HepG2 (cell line): Measurements from ENCODE around the gene PPHLN1. TPM values are rescaled to one million over a fixed set of nuclear protein-coding genes. Genes with fewer than 3 reads are reported as not detected.

Experiments
- CEBPB ChIP-seq: IDR thresholded peaks from 2 replicates; pipeline ENCODE4 v1.6.1; 2011; ENCODE audit warnings: low read depth, low read length, improper control_type of control experiment, borderline replicate concordance
- DNMT1 ChIP-seq: sonication (generic); formaldehyde crosslinking; IDR thresholded peaks from 2 replicates; pipeline ENCODE4 v1.5.1; 2020; ENCODE audit warnings: mild to moderate bottlenecking, missing genetic modification reagents
- KLF12 ChIP-seq: sonication (generic); formaldehyde crosslinking; IDR thresholded peaks from 2 replicates; pipeline ENCODE4 v1.4.0; 2020; ENCODE audit warnings: missing genetic modification reagents, borderline replicate concordance
- NAIF1 ChIP-seq: sonication (generic); formaldehyde crosslinking; IDR thresholded peaks from 2 replicates; pipeline ENCODE4 v1.5.0; 2020; ENCODE audit warnings: mild to moderate bottlenecking, missing genetic modification reagents, borderline replicate concordance
- NFKB2 ChIP-seq: sonication (generic); formaldehyde crosslinking; IDR thresholded peaks from 2 replicates; pipeline ENCODE4 v1.4.0; 2020; ENCODE audit warnings: missing genetic modification reagents, borderline replicate concordance
- PPARG ChIP-seq: conservative IDR thresholded peaks from 2 replicates; pipeline ENCODE4 v1.6.1; 2016; ENCODE audit warnings: missing biosample characterization, missing genetic modification reagents
- REXO4 ChIP-seq: sonication (generic); formaldehyde crosslinking; IDR thresholded peaks from 2 replicates; pipeline ENCODE4 v1.8.0; 2022; ENCODE audit warnings: missing genetic modification reagents, mild to moderate bottlenecking, borderline replicate concordance
- STAT5B ChIP-seq: sonication (generic); formaldehyde crosslinking; IDR thresholded peaks from 2 replicates; pipeline ENCODE4 v1.4.0; 2020; ENCODE audit warnings: missing genetic modification reagents
- TEAD3 ChIP-seq: optimal IDR thresholded peaks from 2 replicates; pipeline ENCODE3; 2016; ENCODE audit warnings: borderline replicate concordance
- TOE1 ChIP-seq: sonication (generic); formaldehyde crosslinking; IDR thresholded peaks from 2 replicates; pipeline ENCODE4 v1.4.0; 2020; ENCODE audit warnings: mild to moderate bottlenecking, missing genetic modification reagents
- TSC22D2 ChIP-seq: sonication (generic); formaldehyde crosslinking; IDR thresholded peaks from 2 replicates; pipeline ENCODE4 v1.5.1; 2020; ENCODE audit warnings: missing genetic modification reagents, mild to moderate bottlenecking, borderline replicate concordance
- ZFP82 ChIP-seq: sonication (generic); formaldehyde crosslinking; IDR thresholded peaks from 2 replicates; pipeline ENCODE4 v1.5.1; 2020; ENCODE audit warnings: mild to moderate bottlenecking, missing genetic modification reagents, borderline replicate concordance
- ZNF10 ChIP-seq: sonication (generic); formaldehyde crosslinking; IDR thresholded peaks from 2 replicates; pipeline ENCODE4 v1.4.0; 2020; ENCODE audit warnings: mild to moderate bottlenecking, low read depth, missing genetic modification reagents, borderline replicate concordance
- ZNF282 ChIP-seq: fragments of 450-650 bp; IDR thresholded peaks from 2 replicates; pipeline ENCODE4 v1.6.1; 2018; ENCODE audit not compliant: partially characterized antibody
- ZNF33B ChIP-seq: sonication (generic); formaldehyde crosslinking; IDR thresholded peaks from 2 replicates; pipeline ENCODE4 v1.5.1; 2020; ENCODE audit warnings: mild to moderate bottlenecking, missing genetic modification reagents
- ZNF629 ChIP-seq: sonication (generic); formaldehyde crosslinking; conservative IDR thresholded peaks from 2 replicates; pipeline ENCODE4 v1.5.0; 2020; ENCODE audit warnings: missing genetic modification reagents
- ZNF749 ChIP-seq: sonication (generic); formaldehyde crosslinking; IDR thresholded peaks from 2 replicates; pipeline ENCODE4 v1.8.0; 2022; ENCODE audit warnings: mild to moderate bottlenecking, missing genetic modification reagents, moderate library complexity, borderline replicate concordance
- ZNF790 ChIP-seq: sonication (generic); formaldehyde crosslinking; IDR thresholded peaks from 2 replicates; pipeline ENCODE4 v1.8.0; 2022; ENCODE audit warnings: missing genetic modification reagents, mild to moderate bottlenecking, borderline replicate concordance
- ZNF850 ChIP-seq: sonication (generic); formaldehyde crosslinking; conservative IDR thresholded peaks from 2 replicates; pipeline ENCODE4 v1.9.0; 2021; ENCODE audit warnings: mild to moderate bottlenecking, missing genetic modification reagents
- polyA plus RNA-seq, 8 experiments: library from polyadenylated mRNA; depleted of rRNA in 3 of 8; stranded (reverse) in 7 of 8; unstranded in 1 of 8; fragments of >200 nt; fragmentation: Illumina TruSeq in 4 of 8; extraction: Trizol in 4 of 8; gene quantifications; 2 replicates each; pipeline versions ENCODE4 v1.2.1 to v1.2.3, GENCODE V29; 2011 to 2016; ENCODE audit warnings: low read depth in 4 of 8, missing spikeins in 1 of 8, mixed read lengths in 1 of 8; ENCODE audit not compliant: insufficient read depth in 1 of 8
- total RNA-seq, 5 experiments: library from RNA; depleted of rRNA; stranded (reverse); fragments of >200 nt; fragmentation: Illumina TruSeq; extraction: Trizol; gene quantifications; 2 replicates each; pipeline ENCODE4 v1.2.3, GENCODE V29; 2016; ENCODE audit warnings: low read depth in 1 of 5
- TF ChIP-seq, protein P1 (sequence below): sonication (generic); formaldehyde crosslinking; IDR thresholded peaks from 2 replicates; pipeline ENCODE4 v1.5.0; 2020; ENCODE audit warnings: mild to moderate bottlenecking, low read depth, missing genetic modification reagents, borderline replicate concordance
- TF ChIP-seq, protein P2 (sequence below): sonication (generic); formaldehyde crosslinking; IDR thresholded peaks from 2 replicates; pipeline ENCODE4 v1.5.0; 2020; ENCODE audit warnings: mild to moderate bottlenecking, missing genetic modification reagents, borderline replicate concordance
- TF ChIP-seq, protein P3 (sequence below): sonication (generic); formaldehyde crosslinking; IDR thresholded peaks from 2 replicates; pipeline ENCODE4 v1.5.0; 2020; ENCODE audit warnings: missing genetic modification reagents

The PPHLN1 gene
- total and polyA plus RNA-seq, 2 of the 13 experiments (the other 11 are each of a cell fraction or from before 2014, with no cell fraction given) = 43.4 to 66.0 TPM

DNA sequence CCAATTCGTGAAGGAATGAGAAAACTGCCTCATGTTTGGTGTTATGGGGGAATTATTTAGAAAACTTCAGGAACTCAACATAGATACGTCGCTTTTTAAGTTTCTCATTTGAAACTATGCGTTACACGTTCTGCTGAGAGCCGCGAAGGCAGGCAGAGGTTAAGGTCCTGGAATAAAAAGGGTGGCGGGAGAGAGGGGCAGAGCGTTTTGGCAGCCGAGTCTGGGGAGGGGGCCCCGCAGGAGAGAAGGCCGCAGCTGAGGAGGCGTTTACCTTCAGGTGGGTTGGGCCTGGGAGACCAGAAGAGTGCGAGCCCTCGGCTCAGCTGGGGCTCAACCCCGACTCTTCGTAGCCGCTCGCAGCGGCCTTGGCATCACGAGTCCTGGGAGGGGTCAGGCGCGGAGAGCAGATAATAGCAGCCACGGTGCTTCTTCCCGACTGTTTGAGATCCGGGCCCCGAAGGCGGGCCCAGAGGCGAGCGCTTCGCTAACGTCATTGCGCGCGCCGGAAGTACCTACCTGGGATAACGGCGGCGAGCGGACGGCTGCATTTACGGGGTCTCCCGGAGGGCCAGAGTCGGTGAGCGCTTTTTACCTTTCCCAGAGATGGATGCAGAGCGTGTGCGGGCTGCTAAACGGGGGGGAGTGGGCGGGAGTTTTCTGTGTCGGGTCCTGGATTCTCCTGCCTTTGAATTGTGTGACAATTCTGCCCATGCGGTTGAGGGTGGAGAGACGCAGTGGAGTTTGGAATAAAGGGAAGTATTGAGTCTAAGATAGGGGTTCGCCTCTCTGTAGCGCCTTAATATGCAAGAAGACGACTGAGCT is at the start of gene PPHLN1, which contains the start of gene ZCRB1 (continued):
- no peak for TF ChIP-seq REXO4
- no peak for TF ChIP-seq ZNF749
- no peak for TF ChIP-seq ZNF33B (CRISPR knock-in tag)
- peak; percentile 49; the same call in 1 of the 2 replicates for TF ChIP-seq NFKB2 (CRISPR knock-in tag)
- no peak for TF ChIP-seq TEAD3 (CRISPR knock-in tag)
- no peak for TF ChIP-seq ZNF850 (CRISPR knock-in tag)
- no peak for TF ChIP-seq CEBPB
- TF ChIP-seq, protein P1, sequence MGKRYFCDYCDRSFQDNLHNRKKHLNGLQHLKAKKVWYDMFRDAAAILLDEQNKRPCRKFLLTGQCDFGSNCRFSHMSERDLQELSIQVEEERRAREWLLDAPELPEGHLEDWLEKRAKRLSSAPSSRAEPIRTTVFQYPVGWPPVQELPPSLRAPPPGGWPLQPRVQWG (CRISPR knock-in tag) = no peak
- no peak for TF ChIP-seq ZNF629
- TF ChIP-seq, protein P2, sequence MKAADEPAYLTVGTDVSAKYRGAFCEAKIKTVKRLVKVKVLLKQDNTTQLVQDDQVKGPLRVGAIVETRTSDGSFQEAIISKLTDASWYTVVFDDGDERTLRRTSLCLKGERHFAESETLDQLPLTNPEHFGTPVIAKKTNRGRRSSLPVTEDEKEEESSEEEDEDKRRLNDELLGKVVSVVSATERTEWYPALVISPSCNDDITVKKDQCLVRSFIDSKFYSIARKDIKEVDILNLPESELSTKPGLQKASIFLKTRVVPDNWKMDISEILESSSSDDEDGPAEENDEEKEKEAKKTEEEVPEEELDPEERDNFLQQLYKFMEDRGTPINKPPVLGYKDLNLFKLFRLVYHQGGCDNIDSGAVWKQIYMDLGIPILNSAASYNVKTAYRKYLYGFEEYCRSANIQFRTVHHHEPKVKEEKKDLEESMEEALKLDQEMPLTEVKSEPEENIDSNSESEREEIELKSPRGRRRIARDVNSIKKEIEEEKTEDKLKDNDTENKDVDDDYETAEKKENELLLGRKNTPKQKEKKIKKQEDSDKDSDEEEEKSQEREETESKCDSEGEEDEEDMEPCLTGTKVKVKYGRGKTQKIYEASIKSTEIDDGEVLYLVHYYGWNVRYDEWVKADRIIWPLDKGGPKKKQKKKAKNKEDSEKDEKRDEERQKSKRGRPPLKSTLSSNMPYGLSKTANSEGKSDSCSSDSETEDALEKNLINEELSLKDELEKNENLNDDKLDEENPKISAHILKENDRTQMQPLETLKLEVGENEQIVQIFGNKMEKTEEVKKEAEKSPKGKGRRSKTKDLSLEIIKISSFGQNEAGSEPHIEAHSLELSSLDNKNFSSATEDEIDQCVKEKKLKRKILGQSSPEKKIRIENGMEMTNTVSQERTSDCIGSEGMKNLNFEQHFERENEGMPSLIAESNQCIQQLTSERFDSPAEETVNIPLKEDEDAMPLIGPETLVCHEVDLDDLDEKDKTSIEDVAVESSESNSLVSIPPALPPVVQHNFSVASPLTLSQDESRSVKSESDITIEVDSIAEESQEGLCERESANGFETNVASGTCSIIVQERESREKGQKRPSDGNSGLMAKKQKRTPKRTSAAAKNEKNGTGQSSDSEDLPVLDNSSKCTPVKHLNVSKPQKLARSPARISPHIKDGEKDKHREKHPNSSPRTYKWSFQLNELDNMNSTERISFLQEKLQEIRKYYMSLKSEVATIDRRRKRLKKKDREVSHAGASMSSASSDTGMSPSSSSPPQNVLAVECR (CRISPR knock-in tag) = peak; percentile 90
- 0 out of 2 replicates have a peak, but pooled peaks have one; percentile 21 for TF ChIP-seq ZNF790 (CRISPR knock-in tag)
- TF ChIP-seq, protein P3, sequence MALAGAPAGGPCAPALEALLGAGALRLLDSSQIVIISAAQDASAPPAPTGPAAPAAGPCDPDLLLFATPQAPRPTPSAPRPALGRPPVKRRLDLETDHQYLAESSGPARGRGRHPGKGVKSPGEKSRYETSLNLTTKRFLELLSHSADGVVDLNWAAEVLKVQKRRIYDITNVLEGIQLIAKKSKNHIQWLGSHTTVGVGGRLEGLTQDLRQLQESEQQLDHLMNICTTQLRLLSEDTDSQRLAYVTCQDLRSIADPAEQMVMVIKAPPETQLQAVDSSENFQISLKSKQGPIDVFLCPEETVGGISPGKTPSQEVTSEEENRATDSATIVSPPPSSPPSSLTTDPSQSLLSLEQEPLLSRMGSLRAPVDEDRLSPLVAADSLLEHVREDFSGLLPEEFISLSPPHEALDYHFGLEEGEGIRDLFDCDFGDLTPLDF (CRISPR knock-in tag) = peak; percentile 56; the same call in 1 of the 2 replicates
- TF ChIP-seq ZNF10 (CRISPR knock-in tag) = no peak
- no peak for TF ChIP-seq ZNF282
- TF ChIP-seq ZFP82 (CRISPR knock-in tag) = no peak; the same call in 1 of the 2 replicates
- TF ChIP-seq TSC22D2 (CRISPR knock-in tag) = no peak
- TF ChIP-seq PPARG = no peak
- no peak for TF ChIP-seq KLF12 (CRISPR knock-in tag)
- no peak for TF ChIP-seq STAT5B (CRISPR knock-in tag)
- no peak for TF ChIP-seq NAIF1 (CRISPR knock-in tag)
- TF ChIP-seq TOE1 (CRISPR knock-in tag) = no peak
- TF ChIP-seq DNMT1 (CRISPR knock-in tag) = no peak
